Measurements from ENCODE around the gene MSI2.

MSI2 gene

DNA sequence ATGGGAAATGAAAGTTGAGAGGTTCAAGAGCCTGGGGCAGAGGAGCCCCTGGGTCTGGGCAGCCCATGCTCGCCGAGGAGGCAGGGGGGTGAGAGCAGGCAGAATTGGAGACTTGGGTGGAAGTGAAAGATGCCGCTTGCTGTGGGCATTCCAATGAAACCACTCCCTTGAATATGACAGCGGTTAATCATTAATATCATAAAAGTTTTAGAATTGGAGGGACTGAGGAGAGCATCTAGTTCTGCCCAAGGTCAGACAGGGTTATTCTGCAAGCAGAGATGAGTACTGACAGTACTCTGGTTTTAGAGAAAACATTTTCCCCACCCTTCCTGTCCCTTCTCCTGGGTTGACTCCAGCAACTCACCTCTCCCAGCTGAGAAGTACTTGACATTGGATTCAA is 180.2 kb downstream of the MSI2 start:
- no peak for DNase-seq (ENCODE audit: low read depth in 1 of 2, low spot score in 1 of 2)
- in situ Hi-C loops (cut with HindIII; ENCODE audit: low pct_unique_long_range_greater_than_20kb, low sequenced_read_pairs) = no loop called here
- no peak for TF ChIP-seq JUND (IDR thresholded peaks at IDR 0.05; ENCODE audit: low read depth)

DNA sequence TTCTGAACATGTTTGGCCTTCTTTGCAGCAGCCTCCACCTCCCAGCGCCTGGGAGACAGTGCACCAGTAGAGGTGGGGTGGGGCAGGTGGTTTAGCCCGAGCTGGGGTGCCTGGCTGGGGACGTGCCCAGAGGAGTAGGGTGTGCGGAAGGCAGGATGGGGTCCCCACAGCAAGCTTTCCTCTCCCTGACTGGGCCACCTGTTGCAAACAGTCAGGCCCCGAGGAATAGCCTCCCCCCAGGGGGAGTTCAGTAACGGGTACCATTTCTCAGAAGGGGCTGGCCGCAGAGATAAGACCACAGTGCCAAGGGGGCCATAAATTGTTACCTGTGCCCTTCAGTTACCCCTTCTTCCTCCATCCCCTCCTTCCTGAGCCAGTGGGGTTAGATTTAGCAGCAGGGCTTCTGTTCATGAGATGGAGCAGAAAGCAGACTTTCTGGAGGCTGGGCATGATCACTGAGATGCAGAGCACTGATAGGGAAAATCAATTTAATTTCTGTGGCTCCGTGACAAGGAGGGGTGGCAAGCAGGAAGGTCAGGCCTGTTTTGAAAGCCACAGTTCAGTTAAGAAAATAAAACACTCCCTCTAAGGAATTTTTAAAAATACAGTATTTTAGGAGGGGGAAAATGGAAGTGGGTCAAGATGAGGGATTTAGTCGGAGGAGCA is 181.9 kb downstream of the MSI2 start:
- in situ Hi-C loops (cut with HindIII; ENCODE audit: low pct_unique_long_range_greater_than_20kb, low sequenced_read_pairs) = no loop called here
- no peak for TF ChIP-seq JUND (IDR thresholded peaks at IDR 0.05; ENCODE audit: low read depth)
- DNase-seq (ENCODE audit: low read depth in 1 of 2, low spot score in 1 of 2) = no peak

DNA sequence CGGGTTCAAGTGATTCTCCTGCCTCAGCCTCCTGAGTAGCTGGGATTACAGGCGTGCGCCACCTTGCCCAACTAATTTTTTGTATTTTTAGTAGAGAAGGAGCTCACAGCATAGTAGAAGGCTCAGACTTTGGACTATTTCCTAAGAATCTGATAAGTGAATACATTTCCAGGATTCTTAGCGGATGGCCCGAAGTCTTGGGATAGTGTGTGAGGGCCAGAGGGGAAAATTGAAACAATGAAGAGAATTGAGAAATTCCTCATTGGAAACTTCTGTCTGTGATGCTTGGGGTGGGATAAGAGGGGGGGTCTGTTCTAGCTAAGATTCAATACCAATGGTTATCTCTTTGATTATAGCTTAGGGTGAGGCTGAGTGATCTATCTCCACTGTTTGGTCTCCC is 183.3 kb downstream of the MSI2 start:
- TF ChIP-seq JUND (IDR thresholded peaks at IDR 0.05; ENCODE audit: low read depth) = no peak
- in situ Hi-C loops (cut with HindIII; ENCODE audit: low pct_unique_long_range_greater_than_20kb, low sequenced_read_pairs) = no loop called here
- DNase-seq (ENCODE audit: low read depth in 1 of 2, low spot score in 1 of 2) = no peak

DNA sequence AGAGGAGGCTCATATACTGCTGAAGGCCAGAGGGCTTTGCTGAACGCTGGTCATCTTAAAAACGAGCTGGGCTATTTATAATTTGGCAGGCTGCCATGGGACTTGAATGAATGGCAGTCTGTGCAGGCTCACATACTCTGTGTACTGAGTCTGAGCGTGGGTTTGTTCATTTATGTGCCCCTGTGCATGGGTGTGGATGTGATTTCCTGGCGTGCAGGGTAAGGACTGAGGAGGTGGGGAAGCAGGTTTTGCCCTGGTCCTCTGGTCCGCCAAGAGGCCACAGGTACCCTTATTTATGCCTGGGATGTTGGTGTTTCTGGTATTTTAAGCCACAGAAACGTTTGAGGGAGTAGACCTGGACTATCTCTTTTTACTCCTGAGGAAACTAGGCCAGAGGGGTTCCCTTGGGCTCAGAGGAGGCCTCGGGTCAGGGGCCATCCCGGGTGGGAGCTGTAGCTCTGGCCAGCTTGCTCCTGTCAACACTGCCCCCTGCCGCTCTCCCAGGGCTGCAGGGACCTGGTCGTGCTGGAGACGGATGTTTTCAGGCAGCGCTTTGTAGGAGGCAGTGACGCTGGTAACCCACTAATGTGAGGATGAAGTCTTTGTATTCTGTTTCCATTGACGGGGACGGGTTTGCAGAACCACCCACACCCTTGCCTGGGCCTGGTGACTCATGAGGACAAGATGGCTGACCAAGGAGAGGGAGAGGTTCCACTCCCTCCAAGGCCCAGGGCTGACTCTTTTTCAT is 184.4 kb downstream of the MSI2 start:
- no peak for TF ChIP-seq JUND (IDR thresholded peaks at IDR 0.05; ENCODE audit: low read depth)
- DNase-seq (ENCODE audit: low read depth in 1 of 2, low spot score in 1 of 2) = peak; percentile 45 to 55
- in situ Hi-C loops (cut with HindIII; ENCODE audit: low pct_unique_long_range_greater_than_20kb, low sequenced_read_pairs) = no loop called here

DNA sequence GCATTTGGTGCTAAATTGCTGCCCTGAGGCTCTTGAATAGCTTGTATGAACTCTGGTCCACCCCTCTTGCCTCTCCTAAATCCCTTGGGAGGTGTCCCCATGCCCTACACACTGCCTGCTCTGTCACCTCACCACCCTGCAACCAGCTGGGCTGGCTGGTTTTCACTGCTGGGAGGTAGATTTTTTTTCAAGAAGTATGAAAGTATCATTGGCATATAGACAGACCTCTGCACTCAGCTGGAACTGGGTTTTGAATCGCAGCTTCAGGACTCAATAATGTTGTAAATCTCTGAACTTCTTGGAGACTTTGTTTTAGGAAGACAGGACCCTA is 184.9 kb downstream of the MSI2 start:
- no peak for DNase-seq (ENCODE audit: low read depth in 1 of 2, low spot score in 1 of 2)
- in situ Hi-C loops (cut with HindIII; ENCODE audit: low pct_unique_long_range_greater_than_20kb, low sequenced_read_pairs) = no loop called here
- TF ChIP-seq JUND (IDR thresholded peaks at IDR 0.05; ENCODE audit: low read depth) = no peak

DNA sequence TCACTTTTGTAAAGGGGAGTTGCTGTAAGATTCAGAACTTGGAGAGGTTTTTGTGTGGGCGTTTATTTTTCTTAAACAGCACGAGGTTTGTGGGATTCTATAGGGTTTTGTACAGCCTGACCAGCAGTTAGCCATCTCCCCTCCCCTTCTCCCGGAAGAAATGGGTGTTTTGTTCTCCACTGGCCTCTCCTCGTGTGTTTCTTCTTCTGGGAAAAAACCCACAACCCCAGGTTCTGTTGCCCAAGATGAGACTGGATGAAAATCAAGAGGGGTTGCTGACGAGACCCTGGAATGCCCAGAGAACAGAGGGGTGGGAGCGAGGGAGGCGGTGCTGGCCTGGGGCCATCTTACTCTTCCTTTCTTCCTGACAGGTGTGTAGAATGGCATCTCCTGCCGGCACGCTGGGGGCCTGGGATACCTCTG is 186.1 kb downstream of the MSI2 start:
- no peak for DNase-seq (ENCODE audit: low read depth in 1 of 2, low spot score in 1 of 2)
- TF ChIP-seq JUND (IDR thresholded peaks at IDR 0.05; ENCODE audit: low read depth) = no peak
- in situ Hi-C loops (cut with HindIII; ENCODE audit: low pct_unique_long_range_greater_than_20kb, low sequenced_read_pairs) = no loop called here

DNA sequence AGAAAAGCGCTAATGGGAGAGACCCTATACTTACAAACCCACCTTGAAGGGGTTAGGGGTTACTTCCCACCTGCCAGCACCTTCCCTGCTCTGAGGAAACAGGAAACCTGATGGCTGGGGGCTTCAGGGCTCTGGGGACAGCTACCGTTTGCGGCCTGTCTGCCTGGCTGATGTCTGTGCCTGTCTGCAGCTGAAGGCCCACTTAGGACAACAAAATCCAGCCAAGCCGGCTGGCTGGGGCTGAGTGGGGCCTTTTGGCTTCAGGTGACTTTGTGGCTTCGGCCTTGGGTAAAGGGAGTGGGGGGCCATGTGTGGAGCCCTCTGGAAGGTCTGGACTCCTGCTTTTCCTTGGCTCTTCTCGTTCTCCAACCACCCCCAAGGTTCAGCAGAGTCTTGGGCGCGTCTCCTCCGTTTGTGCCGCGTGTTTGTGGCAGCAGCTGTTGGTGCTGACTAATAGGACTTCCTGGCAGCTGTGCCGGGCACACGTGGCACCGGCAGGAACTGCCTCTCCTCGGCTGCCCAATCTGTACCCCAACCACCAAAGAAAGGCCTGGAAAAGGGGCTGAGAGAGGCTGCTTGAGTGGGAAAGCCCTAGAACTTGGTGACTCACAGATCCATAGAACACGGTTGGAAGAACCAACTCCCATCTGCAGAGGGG is 186.7 kb downstream of the MSI2 start:
- in situ Hi-C loops (cut with HindIII; ENCODE audit: low pct_unique_long_range_greater_than_20kb, low sequenced_read_pairs) = no loop called here
- DNase-seq (ENCODE audit: low read depth in 1 of 2, low spot score in 1 of 2) = no peak
- TF ChIP-seq JUND (IDR thresholded peaks at IDR 0.05; ENCODE audit: low read depth) = no peak

DNA sequence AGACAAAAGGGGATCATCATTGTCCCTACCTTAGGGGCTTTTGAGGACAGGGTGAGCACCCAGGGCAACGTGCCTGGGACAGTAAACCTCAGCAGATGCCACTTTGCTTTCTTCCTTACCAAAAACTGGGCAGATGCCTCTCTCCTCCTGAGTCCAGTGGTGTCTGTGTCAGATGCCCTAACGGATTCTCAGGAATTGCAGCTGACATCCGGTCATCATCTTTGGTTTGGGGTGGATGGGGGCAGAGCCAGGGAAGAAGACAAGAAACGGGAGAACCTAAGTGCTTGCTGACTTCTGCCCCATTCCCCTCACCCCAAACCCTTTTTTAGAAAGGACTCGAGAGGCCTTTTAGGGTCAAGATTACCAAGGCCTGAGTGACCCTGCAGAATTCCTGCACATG is 187.5 kb downstream of the MSI2 start:
- in situ Hi-C loops (cut with HindIII; ENCODE audit: low pct_unique_long_range_greater_than_20kb, low sequenced_read_pairs) = no loop called here
- no peak for TF ChIP-seq JUND (IDR thresholded peaks at IDR 0.05; ENCODE audit: low read depth)
- no peak for DNase-seq (ENCODE audit: low read depth in 1 of 2, low spot score in 1 of 2)

DNA sequence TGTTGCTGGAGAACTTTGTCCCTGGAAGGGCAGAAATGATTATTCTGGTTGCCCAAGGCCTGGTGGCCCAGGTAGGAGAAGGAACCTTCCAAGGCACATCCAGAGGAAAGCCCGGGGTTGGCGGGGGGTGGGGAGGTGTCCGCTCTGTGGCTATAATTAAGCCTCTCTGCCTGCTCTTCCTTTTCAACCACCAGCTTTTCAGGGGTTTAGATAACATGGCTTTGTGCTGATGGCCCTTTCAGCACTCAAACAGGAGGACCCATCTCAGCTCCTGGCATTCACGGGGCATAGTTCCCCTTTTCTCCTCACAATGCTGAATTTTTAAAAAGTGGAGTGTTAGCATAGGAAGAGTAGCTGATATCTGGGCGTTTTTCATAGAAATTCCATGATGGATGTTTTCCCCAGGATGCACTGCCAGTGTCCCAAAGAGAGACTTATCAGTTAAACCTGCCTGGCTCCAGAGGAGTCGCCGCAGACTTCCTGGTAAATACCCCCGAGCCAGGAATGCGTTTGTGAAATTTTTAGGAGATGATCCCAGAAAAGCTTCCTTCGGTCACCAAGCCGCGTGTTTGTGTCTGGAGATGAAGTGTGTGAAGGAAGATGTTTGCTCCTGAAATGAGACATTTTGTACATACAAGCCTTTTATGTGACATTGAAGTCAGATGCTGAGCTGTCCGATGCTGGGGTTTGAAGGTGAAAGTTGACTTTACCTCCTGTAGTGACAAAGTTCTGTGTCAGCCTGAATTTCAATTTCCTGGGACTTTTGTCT is 188.5 kb downstream of the MSI2 start:
- DNase-seq (ENCODE audit: low read depth in 1 of 2, low spot score in 1 of 2) = peak; percentile 33 to 65
- TF ChIP-seq JUND (IDR thresholded peaks at IDR 0.05; ENCODE audit: low read depth) = no peak
- in situ Hi-C loops (cut with HindIII; ENCODE audit: low pct_unique_long_range_greater_than_20kb, low sequenced_read_pairs) = no loop called here

DNA sequence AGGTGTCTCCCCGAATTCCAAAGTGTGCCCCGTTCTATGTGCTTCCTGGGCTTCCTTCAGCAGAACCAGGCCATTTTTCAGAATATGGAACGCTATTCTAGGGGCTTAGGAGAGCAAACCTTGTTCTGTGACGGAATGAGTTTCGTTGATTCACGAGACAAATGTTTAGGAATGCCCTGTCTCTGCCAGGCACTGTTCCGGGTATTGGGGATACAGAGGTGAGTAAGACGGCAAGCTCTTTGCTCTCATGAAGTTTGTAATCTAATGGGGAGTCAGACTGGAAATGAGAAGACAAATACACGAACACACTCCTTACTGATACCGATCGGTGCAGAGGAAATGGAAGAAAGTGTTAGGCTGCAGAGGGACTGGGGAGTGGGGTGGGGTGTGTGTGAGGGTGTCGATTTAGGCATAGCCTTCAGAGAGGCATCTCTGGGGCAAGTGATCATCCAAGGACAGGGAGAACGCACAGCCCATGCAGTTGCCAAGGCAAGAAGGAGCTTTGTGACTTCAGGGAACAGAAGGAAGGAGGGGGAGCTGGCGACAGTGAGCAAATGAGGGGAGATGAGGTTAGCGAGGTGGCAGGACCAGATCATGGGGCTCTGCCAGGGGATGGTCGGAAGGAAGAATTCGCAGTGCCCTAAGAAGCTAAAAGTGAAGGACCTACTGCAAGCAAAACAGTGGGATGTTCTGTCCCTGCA is 189.6 kb downstream of the MSI2 start:
- no peak for TF ChIP-seq JUND (IDR thresholded peaks at IDR 0.05; ENCODE audit: low read depth)

DNA sequence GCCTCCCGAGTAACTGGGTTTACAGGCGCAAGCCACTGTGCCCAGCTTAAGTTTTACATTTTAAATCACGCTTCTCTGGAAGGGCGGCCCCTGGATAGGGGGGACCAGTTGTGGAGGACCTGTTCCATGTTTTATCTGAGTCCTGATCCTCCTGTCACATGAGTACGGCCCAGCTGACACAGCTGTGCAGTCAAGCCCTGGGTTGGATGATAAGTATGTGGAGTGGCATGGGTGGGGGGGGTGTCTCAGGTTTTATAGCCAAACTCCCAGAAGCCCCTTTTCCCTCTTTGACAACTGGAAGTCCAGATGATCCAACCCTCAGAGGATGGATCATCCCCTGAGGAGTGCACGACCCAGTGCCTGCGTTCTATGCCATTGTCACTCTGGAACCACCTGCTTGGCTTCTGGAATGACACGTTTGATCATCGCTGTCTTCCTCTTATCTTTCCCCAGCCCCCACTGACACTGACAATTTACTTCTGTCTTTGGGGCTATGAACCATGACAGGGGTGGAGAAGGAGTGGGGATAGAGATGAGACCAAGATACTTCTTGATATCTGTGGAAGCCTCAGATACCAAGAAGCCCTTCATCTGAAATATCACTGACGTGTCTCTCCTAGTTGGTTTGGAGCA is 191.2 kb downstream of the MSI2 start:
- no peak for DNase-seq (ENCODE audit: low read depth in 1 of 2, low spot score in 1 of 2)
- in situ Hi-C loops (cut with HindIII; ENCODE audit: low pct_unique_long_range_greater_than_20kb, low sequenced_read_pairs) = no loop called here
- no peak for TF ChIP-seq JUND (IDR thresholded peaks at IDR 0.05; ENCODE audit: low read depth)

More for the DNA sequence above, 189.6 kb downstream of the MSI2 start:
- in situ Hi-C loops (cut with HindIII; ENCODE audit: low pct_unique_long_range_greater_than_20kb, low sequenced_read_pairs) = no loop called here
- no peak for DNase-seq (ENCODE audit: low read depth in 1 of 2, low spot score in 1 of 2)
